NCI-H2029 (cell line): ENCODE results near the gene HABP4.

Experiments
- DNase-seq: peaks from one replicate; lab custom pipeline; 2025; lab: John Stamatoyannopoulos, UW

Gene HABP4

GRCh38 chr9:96436063-96436455 lies 13.9 kb upstream of the HABP4 start:
- DNase-seq, result no peak

- DNase-seq, result no peak
Measured at GRCh38 chr9:96436456-96437126, 13.4 kb upstream of the HABP4 start.

- no peak for DNase-seq
Measured at GRCh38 chr9:96437454-96437853, 12.5 kb upstream of the HABP4 start.

- DNase-seq, result no peak
Measured at GRCh38 chr9:96440671-96441199, 9.2 kb upstream of the HABP4 start.

GRCh38 chr9:96441798-96442445 lies 8.0 kb upstream of the HABP4 start:
- peak; percentile 62 for DNase-seq

GRCh38 chr9:96442491-96442890 lies 7.5 kb upstream of the HABP4 start:
- DNase-seq, result no peak

- no peak for DNase-seq
Measured at GRCh38 chr9:96447406-96447805, 2.6 kb upstream of the HABP4 start.

- no peak for DNase-seq
Measured at GRCh38 chr9:96448546-96449170, 1.3 kb upstream of the HABP4 start.

GRCh38 chr9:96449523-96449844 lies 485 bp upstream of the HABP4 start:
- no peak for DNase-seq

GRCh38 chr9:96450613-96451528 lies 902 bp downstream of the HABP4 start:
- no peak for DNase-seq

- no peak for DNase-seq
Measured at GRCh38 chr9:96453625-96454024, 3.7 kb downstream of the HABP4 start.

- DNase-seq, result no peak
Measured at GRCh38 chr9:96457266-96457665, 7.3 kb downstream of the HABP4 start.

- no peak for DNase-seq
Measured at GRCh38 chr9:96458226-96458625, 8.3 kb downstream of the HABP4 start.

GRCh38 chr9:96459268-96460007 lies 9.5 kb downstream of the HABP4 start:
- DNase-seq, result no peak

GRCh38 chr9:96460470-96460869 lies 10.5 kb downstream of the HABP4 start:
- DNase-seq, result no peak

- DNase-seq, result no peak
Measured at GRCh38 chr9:96460882-96461281, 10.9 kb downstream of the HABP4 start.

- no peak for DNase-seq
Measured at GRCh38 chr9:96461336-96461735, 11.4 kb downstream of the HABP4 start.

- no peak for DNase-seq
Measured at GRCh38 chr9:96462541-96462940, 12.6 kb downstream of the HABP4 start.

GRCh38 chr9:96464426-96464825 lies 14.5 kb downstream of the HABP4 start:
- DNase-seq, result no peak

- DNase-seq, result no peak
Measured at GRCh38 chr9:96467784-96468183, 17.8 kb downstream of the HABP4 start.

GRCh38 chr9:96476013-96476412 lies 26.0 kb downstream of the HABP4 start:
- DNase-seq, result no peak

GRCh38 chr9:96476591-96476990 lies 26.6 kb downstream of the HABP4 start:
- no peak for DNase-seq
